Type B pancreatic cell (in vitro differentiated cells): ENCODE measurements around the gene RIOK1. TPM values are rescaled to one million over a fixed set of nuclear protein-coding genes. Genes with fewer than 3 reads are reported as not detected.

ENCODE experiments used
- DNase-seq: peaks from one replicate; pipeline ENCODE4 v3.0.0; 2021; ENCODE audit warnings: mixed read lengths; ENCODE audit not compliant: unreplicated experiment; ENCODE audit errors: extremely low spot score
- H3K27ac Mint-ChIP-seq: 2 replicates; pipeline ENCODE4 v1.8.0; 2021; ENCODE audit warnings: mild to moderate bottlenecking, mixed read lengths
- H3K27me3 Mint-ChIP-seq: 2 replicates; pipeline ENCODE4 v1.8.0; 2021; ENCODE audit warnings: mixed read lengths
- H3K36me3 Mint-ChIP-seq: 2 replicates; pipeline ENCODE4 v1.8.0; 2021; ENCODE audit warnings: mixed read lengths
- H3K4me1 Mint-ChIP-seq: one replicate; pipeline ENCODE4 v1.8.0; 2021; ENCODE audit warnings: mixed read lengths; ENCODE audit not compliant: unreplicated experiment
- H3K4me3 Mint-ChIP-seq: 2 replicates; pipeline ENCODE4 v1.8.0; 2021; ENCODE audit warnings: mild to moderate bottlenecking, mixed read lengths
- H3K9me3 Mint-ChIP-seq: 2 replicates; pipeline ENCODE4 v1.8.0; 2021; ENCODE audit warnings: mixed read lengths
- CTCF ChIP-seq: fragments of 200-600 bp; sonication (generic); conservative IDR thresholded peaks from 2 replicates; pipeline ENCODE4 v1.5.0; 2021; ENCODE audit warnings: antibody characterized with exemption, mild to moderate bottlenecking
- total RNA-seq: library from RNA; stranded (reverse); gene quantifications from 2 replicates; pipeline ENCODE4 v1.2.1, GENCODE V29; 2021; ENCODE audit warnings: low replicate concordance

Gene RIOK1
- total RNA-seq, 1 donor from 2014 or later, result 24.0 TPM

- peaks cover 6% of the 10 kb centered on the region for H3K9me3 Mint-ChIP-seq
These were observed 50.9 kb downstream of the RIOK1 start for GRCh38 chr6:7440476-7440875.

GRCh38 chr6:7441048-7441775 is 51.6 kb downstream of the RIOK1 start:
- no peak overlapping the region for H3K4me3 Mint-ChIP-seq
- peaks cover 8% of the 10 kb centered on the region for H3K9me3 Mint-ChIP-seq
- H3K4me1 Mint-ChIP-seq, result peaks cover 15% of the 10 kb centered on the region
- DNase-seq, result no peak
- H3K27me3 Mint-ChIP-seq, result peaks cover 3% of the 10 kb centered on the region
- TF ChIP-seq CTCF, result no peak
- H3K27ac Mint-ChIP-seq, result no peak overlapping the region
- H3K36me3 Mint-ChIP-seq, result no peaks in the 10 kb centered on the region

More at GRCh38 chr6:7440476-7440875, 50.9 kb downstream of the RIOK1 start:
- H3K27me3 Mint-ChIP-seq, result no peaks in the 10 kb centered on the region
- H3K27ac Mint-ChIP-seq, result no peak overlapping the region
- TF ChIP-seq CTCF, result no peak
- H3K36me3 Mint-ChIP-seq, result no peaks in the 10 kb centered on the region
- H3K4me1 Mint-ChIP-seq, result peaks cover 8% of the 10 kb centered on the region
- DNase-seq, result no peak
- no peak overlapping the region for H3K4me3 Mint-ChIP-seq

- Mint-ChIP-seq H3K27me3 (peaks cover 3% of the 10 kb centered on the region), H3K9me3 (peaks cover 8% of the 10 kb centered on the region), H3K4me3 (no peak overlapping the region), H3K27ac (no peak overlapping the region), H3K4me1 (peaks cover 25% of the 10 kb centered on the region), H3K36me3 (no peaks in the 10 kb centered on the region)
- TF ChIP-seq CTCF, result no peak
- DNase-seq, result no peak
These were observed 52.9 kb downstream of the RIOK1 start for GRCh38 chr6:7442467-7442866.

- Mint-ChIP-seq H3K9me3 (peaks cover 8% of the 10 kb centered on the region), H3K27me3 (peaks cover 3% of the 10 kb centered on the region), H3K4me3 (peak overlapping the region; percentile 16), H3K27ac (peak overlapping the region; percentile 84), H3K4me1 (peaks cover 31% of the 10 kb centered on the region), H3K36me3 (no peaks in the 10 kb centered on the region)
- no peak for DNase-seq
- TF ChIP-seq CTCF, result no peak
These were observed 55.5 kb downstream of the RIOK1 start for GRCh38 chr6:7445101-7445500.

- Mint-ChIP-seq H3K4me1 (peaks cover 34% of the 10 kb centered on the region), H3K36me3 (no peaks in the 10 kb centered on the region), H3K27ac (peak overlapping the region; percentile 84), H3K27me3 (peaks cover 3% of the 10 kb centered on the region), H3K4me3 (peak overlapping the region; percentile 47), H3K9me3 (peaks cover 8% of the 10 kb centered on the region)
- no peak for DNase-seq
- TF ChIP-seq CTCF, result no peak
These were observed 56.4 kb downstream of the RIOK1 start for GRCh38 chr6:7445885-7446461.
